ENCODE results near the gene INTS11.

DNA sequence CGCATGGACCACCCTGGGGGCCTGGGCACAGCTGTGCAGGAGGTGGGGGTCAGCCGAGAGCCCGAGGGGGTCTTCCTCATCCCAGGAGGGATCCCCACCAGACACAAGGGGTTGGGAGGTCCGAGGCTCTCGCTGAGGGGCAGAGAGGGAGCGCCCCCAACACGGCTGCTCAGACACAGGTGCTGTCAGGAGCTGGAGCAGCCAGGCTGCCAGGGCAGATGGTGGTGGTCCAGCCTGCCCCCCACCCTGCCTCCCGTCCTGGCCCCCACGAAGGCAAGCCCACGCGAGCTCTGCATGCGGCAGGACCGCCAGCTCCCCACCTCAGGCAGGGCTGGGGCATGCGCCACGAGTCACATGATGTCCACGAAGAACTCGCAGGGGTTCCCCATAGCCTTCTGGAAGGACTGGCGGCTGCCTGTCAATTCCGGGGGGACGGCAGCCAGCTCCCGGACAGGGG is 11.4 kb upstream of the INTS11 start:
- TF ChIP-seq ZNF70 (CRISPR knock-in tag; IDR thresholded peaks at IDR 0.05) (no peak), ZNF565 (CRISPR knock-in tag; conservative IDR thresholded peaks at IDR 0.05; ENCODE audit: low read depth) (no peak), PATZ1 (CRISPR knock-in tag; IDR thresholded peaks at IDR 0.05; ENCODE audit: borderline replicate concordance) (no peak), ZC3H10 (CRISPR knock-in tag; IDR thresholded peaks at IDR 0.05) (no peak)
